Dermis lymphatic vessel endothelial cell (primary cell): ENCODE results near the gene OSBP. TPM values are rescaled to one million over a fixed set of nuclear protein-coding genes. Genes with fewer than 3 reads are reported as not detected.

Source experiments
- total RNA-seq: library from RNA; depleted of rRNA; stranded (reverse); fragments of >200 nt; gene quantifications from 2 replicates; pipeline ENCODE4 v1.2.1, GENCODE V29; 2014

Gene OSBP
- 53.2 and 56.9 TPM in 2 replicates for total RNA-seq

GRCh38 chr11:59615637-59616395 lies at the start of gene OSBP:
TSS of gene OSBP (minus strand) at chr11:59615774. CDS start at chr11:59615664, 110 bp downstream.

Other genes starting within 250 kb of the OSBP start
- under 0.01 TPM in 1 of 2 replicates, not detected in the other for gene OR5A2, start 189.4 kb downstream of the OSBP start, total RNA-seq
- gene OR5A1, start 179.3 kb downstream of the OSBP start, total RNA-seq = under 0.01 TPM in 1 of 2 replicates, not detected in the other
- not detected in 2 replicates for gene OR4D6, start 158.8 kb downstream of the OSBP start, total RNA-seq
- not detected in 2 replicates for gene OR4D10, start 142.5 kb downstream of the OSBP start, total RNA-seq
- not detected in 2 replicates for gene OR4D11, start 112.2 kb downstream of the OSBP start, total RNA-seq
- under 0.01 TPM in 1 of 2 replicates, not detected in the other for gene OR4D9, start 104.2 kb downstream of the OSBP start, total RNA-seq
- 5.8 and 6.8 TPM in 2 replicates for gene PATL1, start 53.3 kb upstream of the OSBP start, total RNA-seq
- gene OR10V1, start 98.1 kb upstream of the OSBP start, total RNA-seq = not detected in 2 replicates
- gene STX3, start 139.6 kb upstream of the OSBP start, total RNA-seq = 79.6 and 93.1 TPM in 2 replicates
- gene MRPL16, start 195.0 kb upstream of the OSBP start, total RNA-seq = 28.2 and 28.4 TPM in 2 replicates
- gene CBLIF, start 229.7 kb upstream of the OSBP start, total RNA-seq = not detected in 2 replicates